Urothelium cell line (cell line): ENCODE data around the gene PDE6A.
"Not testable (repeated sequence)": the region's sequence is repeated elsewhere in the genome, so short reads cannot be mapped to it uniquely, and the experiment has no call there.

Experiments used
- DNase-seq: peaks from one replicate; pipeline ENCODE4 v3.0.0; 2011; ENCODE audit warnings: low spot score, mixed read lengths
- FAIRE-seq: peaks from 2 replicates; lab custom pipeline; 2011; peaks lifted over from hg19 to GRCh38; lab: Jason Lieb, UNC

The PDE6A gene

DNA sequence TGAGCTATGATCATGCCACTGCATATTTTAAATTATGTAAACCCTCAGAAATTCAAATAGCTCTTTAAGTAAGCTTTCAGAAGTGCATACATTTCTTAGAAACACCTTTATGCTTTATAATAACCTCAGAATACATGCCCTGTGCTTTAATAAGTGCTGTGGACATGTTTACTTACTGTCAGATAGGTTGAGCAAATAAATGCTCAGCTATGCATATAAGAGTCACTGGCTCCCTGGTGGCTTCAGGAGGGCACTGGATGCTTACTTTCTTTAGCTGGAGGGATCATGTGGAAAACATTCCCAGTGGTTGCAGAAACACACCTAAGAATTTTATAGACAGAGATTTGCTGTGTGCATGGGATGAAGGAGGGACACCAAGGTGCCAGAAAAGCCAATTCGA lies 74.4 kb downstream of the PDE6A start:
- no peak for FAIRE-seq
- DNase-seq, result no peak

DNA sequence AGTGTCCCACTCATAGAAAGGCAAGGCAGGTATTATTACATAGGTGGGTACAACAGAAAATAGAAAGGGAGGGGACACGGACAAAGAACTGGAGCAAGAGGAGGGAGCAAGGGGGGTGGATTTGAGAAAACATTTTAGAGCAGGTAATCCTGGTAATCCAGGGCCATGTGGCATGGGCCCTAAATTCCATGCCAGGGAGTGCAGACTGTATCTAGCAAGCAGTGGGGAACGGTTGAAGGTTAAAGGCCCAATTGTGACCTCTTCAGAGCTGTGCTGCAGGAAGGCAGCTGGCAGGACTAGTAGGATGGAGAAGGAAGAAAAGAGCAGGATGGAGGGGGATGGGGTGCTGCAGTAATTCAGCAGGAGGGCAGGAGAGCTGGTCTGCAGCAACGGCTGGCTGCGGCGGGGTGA lies 75.2 kb downstream of the PDE6A start:
- DNase-seq, result no peak
- no peak for FAIRE-seq

- DNase-seq, result no peak
- FAIRE-seq, result no peak
Measured at GRCh38 chr5:149865746-149866145, 78.8 kb downstream of the PDE6A start.

DNA sequence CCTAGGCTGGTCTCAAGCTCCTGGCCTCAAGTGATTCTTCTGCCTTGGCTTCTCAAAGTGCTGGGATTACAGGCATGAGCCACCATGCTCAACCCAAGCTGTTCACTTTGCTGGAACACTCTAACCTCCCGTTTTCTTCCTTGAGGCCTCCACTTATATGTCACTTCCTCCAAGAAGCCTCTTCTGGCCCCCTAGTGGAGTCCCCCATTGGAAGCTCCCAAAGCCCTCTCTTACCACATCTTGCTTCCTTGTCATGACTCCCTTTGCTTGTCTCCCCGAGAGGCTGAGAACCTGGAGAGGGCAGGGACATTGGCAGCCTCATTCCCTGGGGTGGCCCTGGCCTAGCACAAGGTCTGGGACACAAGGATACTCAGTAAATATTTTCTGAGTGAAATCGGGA lies 80.8 kb downstream of the PDE6A start:
- DNase-seq, result no peak
- FAIRE-seq, result no peak

GRCh38 chr5:149863176-149863575 lies 81.4 kb downstream of the PDE6A start:
- no peak for FAIRE-seq

DNA sequence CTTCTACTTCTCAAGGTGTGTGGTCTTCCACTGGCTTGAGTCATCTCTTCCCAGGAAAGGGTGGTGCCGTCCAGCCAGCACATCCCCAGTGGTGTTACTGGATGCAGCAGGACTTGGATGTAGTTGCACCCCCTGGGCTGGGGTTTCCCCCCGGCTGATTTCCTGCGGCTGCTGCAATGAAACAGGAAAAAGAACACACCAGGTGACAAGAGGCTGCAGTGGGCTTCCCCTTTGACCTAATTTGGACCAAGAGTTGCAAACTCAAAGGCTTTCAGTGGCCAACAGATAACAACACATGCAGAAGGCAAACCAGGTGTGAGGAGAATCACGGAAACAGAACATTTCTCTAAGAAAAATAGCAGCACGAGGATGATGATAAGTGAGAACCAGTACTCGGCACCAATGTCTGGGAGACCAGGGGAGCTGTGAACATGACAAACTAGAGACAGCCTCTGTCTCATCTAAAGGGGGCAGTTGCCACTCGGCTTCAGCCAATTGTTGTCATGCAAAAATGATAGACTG lies 83.7 kb downstream of the PDE6A start:
- DNase-seq (peak; percentile 83), FAIRE-seq (no peak)

More at GRCh38 chr5:149863176-149863575, 81.4 kb downstream of the PDE6A start:
- DNase-seq, result no peak

DNA sequence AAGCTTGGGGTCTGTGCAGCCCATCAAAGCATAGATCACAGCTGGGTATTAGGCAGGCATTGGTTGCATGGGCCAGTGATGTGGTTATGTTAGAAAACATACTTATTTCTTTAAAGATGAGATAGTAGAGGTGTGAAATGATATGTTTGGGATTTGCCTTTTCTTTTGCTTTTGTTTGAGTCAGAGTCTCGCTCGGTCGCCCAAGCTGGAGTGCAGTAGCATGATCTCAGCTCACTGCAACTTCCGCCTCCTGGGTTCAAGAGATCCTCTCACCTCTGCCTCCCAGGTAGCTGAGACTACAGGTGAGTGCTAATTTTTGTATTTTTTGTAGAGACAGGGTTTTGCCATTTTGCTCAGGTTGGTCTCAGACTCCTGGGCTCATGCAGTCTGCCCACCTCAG lies 84.8 kb downstream of the PDE6A start:
- DNase-seq, result no peak
- FAIRE-seq, result no peak

DNA sequence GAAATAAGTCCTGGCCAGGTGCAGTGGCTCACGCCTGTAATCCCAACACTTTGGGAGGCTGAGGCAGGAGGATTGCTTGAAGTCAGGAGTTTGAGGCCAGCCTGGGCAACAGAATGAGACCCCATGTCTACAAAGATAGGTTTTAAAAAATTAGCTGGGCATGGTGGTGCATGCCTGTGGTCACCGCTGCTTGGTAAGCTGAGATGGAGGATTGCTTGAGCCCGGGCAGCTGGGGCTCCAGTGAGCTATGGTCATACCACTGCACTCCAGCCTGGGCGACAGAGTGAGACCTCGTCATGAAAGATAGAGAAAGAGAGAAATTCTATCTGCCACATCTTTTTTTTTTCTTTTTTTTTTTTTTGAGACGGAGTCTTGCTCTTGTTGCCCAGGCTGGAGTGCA lies 86.1 kb downstream of the PDE6A start:
- not testable (repeated sequence) for DNase-seq, FAIRE-seq

GRCh38 chr5:149857499-149857898 lies 87.1 kb downstream of the PDE6A start:
- DNase-seq (peak; percentile 87), FAIRE-seq (peak; percentile 52)

DNA sequence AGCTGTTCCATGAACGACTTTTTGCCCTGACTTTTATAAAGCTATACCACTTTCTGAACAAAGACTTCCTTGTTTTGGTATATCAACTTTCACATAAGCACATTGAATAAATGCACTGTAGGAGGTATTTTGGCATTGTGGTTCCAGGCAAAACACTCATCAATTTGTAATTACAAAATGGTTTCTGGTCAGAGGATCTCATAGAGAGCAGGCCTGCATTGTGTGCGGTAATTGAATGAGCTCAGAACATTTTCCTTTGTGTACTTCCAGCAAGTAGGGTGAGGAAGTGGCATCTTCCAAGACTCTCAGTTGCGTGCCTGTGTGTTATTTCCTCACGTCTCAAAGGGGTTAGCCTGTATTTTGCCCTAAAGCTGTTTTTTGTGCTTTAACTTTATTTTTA lies 89.2 kb downstream of the PDE6A start:
- no peak for DNase-seq

DNA sequence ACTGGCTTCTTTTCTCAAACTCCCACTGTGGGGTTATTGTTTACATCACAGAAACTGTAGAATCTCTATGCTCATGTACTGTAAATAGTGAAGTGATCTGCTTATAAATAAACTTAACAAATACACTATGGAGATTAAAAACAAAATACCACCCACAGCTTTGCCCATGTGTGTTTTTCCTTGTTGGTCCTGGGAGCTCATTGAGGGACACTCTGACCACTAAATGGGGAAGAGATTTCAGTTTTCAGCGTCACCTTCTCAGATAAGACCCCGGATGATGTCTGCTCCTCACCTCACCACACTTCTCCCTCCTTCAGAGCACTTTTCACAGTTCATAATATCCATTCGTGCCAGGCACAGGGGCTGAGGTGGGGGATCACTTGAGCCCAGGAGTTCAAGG lies 89.7 kb downstream of the PDE6A start:
- DNase-seq (no peak), FAIRE-seq (no peak)

More for the DNA sequence above, 89.2 kb downstream of the PDE6A start:
- FAIRE-seq, result no peak

- no peak for FAIRE-seq
Measured at GRCh38 chr5:149853701-149854100, 90.9 kb downstream of the PDE6A start.

GRCh38 chr5:149853331-149853648 lies 91.3 kb downstream of the PDE6A start:
- FAIRE-seq, result no peak
- no peak for DNase-seq

More at GRCh38 chr5:149853701-149854100, 90.9 kb downstream of the PDE6A start:
- DNase-seq, result no peak

DNA sequence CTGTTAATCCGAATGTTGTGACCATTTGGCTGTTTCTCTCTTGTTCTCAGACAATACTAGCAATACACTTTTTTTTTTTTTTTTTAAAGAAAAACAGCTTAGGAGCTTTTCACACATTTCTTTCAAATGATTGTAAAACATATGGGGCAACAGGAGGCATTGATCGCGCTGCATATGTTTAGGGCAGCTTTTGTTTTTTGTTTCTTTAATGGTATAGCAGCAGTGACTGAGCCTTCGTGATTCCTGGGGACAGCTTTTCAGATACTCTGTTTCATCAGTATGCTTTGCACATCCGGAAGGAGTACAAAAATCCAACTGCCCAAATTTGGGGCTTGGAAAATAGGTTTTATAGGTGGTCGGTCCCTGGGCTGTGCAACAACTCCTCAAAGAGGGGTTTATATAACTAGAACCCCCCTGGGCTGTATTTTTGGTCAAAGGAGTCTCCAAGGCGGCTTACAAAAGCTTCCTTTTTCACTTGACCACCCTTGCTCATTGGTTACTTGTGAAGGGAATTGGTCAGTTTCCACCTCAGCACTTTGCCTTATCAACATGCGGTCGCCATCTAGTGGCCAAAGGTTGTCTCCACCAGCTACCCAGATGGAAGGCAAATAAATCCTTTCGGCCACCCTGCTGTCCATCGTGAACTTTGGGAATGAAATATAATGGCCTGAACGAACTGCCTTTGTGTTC lies 91.8 kb downstream of the PDE6A start:
- FAIRE-seq (peak; percentile 37), DNase-seq (peak; percentile 63)

GRCh38 chr5:149851211-149851610 lies 93.4 kb downstream of the PDE6A start:
- FAIRE-seq (no peak), DNase-seq (no peak)

DNA sequence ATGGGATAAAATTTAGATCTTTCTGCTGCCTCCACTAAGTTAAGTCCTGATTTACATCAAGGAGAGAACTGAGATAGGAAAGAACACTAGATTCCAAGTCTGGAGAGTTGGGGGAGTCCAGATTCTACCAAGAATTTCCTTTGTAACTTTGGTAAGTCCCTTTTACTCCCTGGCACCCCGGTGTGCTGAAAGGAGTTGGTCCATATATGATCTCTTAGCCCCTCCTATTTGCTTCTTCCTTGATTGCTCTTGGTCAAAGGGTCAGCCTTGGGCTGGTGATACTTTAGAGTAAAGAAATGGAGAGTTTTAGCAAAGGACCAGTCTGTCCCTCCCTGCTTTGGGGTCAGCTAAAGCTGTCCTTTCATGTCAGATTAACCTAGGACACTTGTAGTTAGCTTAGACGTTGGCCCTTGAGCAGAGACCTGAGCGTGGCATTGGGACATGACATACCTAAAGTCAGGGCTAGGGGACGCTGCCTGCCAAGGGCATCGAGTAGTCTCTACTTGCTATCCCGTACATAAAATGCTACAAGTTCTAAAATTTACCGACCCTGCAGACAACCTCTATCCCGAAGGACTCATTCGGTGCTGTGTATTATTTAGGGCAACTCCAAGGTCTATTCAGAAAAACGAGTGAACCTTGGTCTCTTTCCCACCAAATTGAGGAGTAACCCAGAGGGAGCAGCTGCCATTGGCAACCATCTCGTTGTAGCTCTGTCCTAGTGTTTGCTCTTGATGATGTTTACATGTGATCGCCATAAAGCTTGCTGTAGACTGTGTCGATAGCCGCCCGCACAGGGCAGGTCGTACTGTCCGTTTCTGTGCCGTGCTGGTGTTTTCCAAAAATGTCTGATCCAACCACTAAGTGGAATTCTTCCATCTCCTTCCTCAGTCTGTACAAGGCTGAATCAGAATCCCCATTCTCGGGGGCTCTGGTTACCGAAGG lies 94.4 kb downstream of the PDE6A start:
- FAIRE-seq, result no peak
- DNase-seq, result no peak

DNA sequence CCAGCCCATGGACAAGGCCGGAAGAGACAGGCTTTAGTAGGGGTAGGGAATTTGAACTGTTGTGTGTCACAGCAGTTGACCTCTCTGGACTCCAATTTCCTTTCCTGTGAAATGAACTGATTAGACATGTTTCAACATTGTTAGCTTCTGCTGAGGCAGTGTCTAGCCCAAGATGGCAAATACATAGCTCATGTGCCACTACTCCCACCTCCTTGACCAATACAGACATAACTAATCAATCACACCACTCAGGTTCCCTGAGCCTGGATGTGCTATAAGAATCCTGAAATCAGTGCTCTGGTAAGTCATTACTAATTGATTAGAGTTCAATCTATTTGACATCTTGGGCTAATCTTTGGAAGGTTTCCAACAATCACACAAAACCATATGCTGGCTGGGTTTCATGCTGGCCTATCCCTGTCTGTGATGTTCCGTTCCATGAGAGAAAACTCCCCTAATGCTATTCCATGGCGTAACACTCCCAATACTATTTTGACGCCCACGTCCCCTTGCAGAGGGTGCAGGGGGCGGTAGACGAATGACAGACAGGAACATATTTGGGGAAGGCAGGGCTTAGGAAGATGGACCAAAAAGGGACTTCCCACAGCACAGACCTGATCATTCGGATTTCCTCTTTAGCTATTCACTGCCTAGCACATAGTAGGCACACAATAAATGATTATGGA lies 95.2 kb downstream of the PDE6A start:
- FAIRE-seq (peak; percentile 42), DNase-seq (no peak)

- FAIRE-seq, result no peak
- DNase-seq, result no peak
Measured at GRCh38 chr5:149847611-149848010, 97.0 kb downstream of the PDE6A start.

- DNase-seq (no peak), FAIRE-seq (no peak)
Measured at GRCh38 chr5:149846021-149846420, 98.6 kb downstream of the PDE6A start.

DNA sequence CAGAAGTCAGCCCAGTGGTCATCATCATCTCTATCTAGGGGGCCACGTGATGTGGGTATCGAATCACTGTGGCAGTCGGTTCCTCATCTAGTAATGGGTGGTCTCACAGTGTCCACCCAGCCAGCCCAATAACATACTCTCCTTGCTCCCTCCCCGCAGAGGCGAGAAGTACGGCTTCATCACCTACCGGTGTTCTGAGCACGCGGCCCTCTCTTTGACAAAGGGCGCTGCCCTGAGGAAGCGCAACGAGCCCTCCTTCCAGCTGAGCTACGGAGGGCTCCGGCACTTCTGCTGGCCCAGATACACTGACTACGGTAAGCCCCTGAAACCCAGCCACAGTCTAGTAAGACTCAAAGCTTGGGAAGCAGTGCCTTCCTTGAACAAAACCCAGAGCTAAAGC lies 99.0 kb downstream of the PDE6A start:
- DNase-seq (no peak), FAIRE-seq (no peak)
